ENCODE measurements around the gene TNNI3.

Gene TNNI3

DNA sequence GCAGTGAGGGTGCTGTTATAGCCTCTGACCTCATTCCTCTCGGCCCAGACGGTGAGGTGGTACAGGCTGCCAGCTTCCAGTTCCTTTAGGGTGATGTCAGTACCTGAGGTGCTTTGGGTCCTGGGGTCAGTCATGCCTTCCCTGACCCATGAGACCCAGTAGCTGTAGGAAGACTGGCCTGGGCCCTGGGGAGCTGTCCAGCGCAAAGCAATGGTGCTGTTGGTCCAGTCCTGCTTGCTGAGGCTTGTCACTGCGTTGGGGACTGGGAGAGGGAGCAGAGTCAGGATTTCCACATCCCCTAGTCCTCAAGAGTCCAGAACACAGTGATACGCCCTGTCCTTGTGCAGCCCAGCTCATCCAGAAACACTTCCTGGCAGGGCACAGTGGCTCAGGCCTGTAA is 41.1 kb upstream of the TNNI3 start:
- Histone ChIP-seq H3K27me3 (ENCODE audit: insufficient read depth, low read depth) (peaks cover 96% of the 10 kb centered on the region), H3K79me2 (ENCODE audit: insufficient read depth, low read depth) (no peaks in the 10 kb centered on the region), H3K4me1 (ENCODE audit: low read depth, poor library complexity, severe bottlenecking) (no peaks in the 10 kb centered on the region), H3K36me3 (ENCODE audit: insufficient read depth) (no peaks in the 10 kb centered on the region), H4K20me1 (ENCODE audit: insufficient read depth) (no peaks in the 10 kb centered on the region), H3K27ac (no peak overlapping the region), H2AFZ (ENCODE audit: low read depth) (no peak overlapping the region), H3K9ac (no peak overlapping the region), H3K4me2 (no peak overlapping the region), H3K4me3 (IDR thresholded peaks at IDR 0.05; ENCODE audit: insufficient read depth, low read depth, low read length) (no peak overlapping the region)
- TF ChIP-seq, protein P1, sequence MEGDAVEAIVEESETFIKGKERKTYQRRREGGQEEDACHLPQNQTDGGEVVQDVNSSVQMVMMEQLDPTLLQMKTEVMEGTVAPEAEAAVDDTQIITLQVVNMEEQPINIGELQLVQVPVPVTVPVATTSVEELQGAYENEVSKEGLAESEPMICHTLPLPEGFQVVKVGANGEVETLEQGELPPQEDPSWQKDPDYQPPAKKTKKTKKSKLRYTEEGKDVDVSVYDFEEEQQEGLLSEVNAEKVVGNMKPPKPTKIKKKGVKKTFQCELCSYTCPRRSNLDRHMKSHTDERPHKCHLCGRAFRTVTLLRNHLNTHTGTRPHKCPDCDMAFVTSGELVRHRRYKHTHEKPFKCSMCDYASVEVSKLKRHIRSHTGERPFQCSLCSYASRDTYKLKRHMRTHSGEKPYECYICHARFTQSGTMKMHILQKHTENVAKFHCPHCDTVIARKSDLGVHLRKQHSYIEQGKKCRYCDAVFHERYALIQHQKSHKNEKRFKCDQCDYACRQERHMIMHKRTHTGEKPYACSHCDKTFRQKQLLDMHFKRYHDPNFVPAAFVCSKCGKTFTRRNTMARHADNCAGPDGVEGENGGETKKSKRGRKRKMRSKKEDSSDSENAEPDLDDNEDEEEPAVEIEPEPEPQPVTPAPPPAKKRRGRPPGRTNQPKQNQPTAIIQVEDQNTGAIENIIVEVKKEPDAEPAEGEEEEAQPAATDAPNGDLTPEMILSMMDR (conservative IDR thresholded peaks at IDR 0.05; ENCODE audit: low read depth, low read length), result no peak

DNA sequence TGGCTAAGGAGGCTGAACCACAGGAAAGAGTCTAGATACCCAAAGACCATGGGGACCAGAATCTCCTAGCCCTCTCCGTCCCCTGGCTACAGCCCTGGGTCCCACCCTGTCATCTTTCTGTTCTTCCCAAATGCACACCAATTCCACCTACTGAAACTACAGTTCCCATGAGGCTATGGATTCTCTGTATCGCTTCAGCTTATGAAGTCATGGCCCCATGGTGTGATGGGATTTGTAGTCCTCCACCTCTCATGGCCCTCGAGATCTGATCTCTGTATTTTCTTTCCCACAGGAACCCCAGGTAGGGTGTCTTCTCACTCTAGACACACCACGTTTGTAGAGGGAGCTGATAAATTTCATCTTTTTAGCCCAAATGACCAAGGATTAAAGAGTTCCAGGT is 40.0 kb upstream of the TNNI3 start:
- no peak overlapping the region for H3K9ac ChIP-seq
- H3K4me1 ChIP-seq (ENCODE audit: low read depth, poor library complexity, severe bottlenecking), result no peaks in the 10 kb centered on the region
- no peak overlapping the region for H3K27ac ChIP-seq
- TF ChIP-seq, protein P1 (conservative IDR thresholded peaks at IDR 0.05; ENCODE audit: low read depth, low read length), result no peak
- H3K4me2 ChIP-seq, result no peak overlapping the region
- H3K4me3 ChIP-seq (IDR thresholded peaks at IDR 0.05; ENCODE audit: insufficient read depth, low read depth, low read length), result no peak overlapping the region
- H3K36me3 ChIP-seq (ENCODE audit: insufficient read depth), result no peaks in the 10 kb centered on the region
- H4K20me1 ChIP-seq (ENCODE audit: insufficient read depth), result no peaks in the 10 kb centered on the region
- H3K79me2 ChIP-seq (ENCODE audit: insufficient read depth, low read depth), result no peaks in the 10 kb centered on the region
- H3K27me3 ChIP-seq (ENCODE audit: insufficient read depth, low read depth), result peaks cover 96% of the 10 kb centered on the region
- H2AFZ ChIP-seq (ENCODE audit: low read depth), result no peak overlapping the region

DNA sequence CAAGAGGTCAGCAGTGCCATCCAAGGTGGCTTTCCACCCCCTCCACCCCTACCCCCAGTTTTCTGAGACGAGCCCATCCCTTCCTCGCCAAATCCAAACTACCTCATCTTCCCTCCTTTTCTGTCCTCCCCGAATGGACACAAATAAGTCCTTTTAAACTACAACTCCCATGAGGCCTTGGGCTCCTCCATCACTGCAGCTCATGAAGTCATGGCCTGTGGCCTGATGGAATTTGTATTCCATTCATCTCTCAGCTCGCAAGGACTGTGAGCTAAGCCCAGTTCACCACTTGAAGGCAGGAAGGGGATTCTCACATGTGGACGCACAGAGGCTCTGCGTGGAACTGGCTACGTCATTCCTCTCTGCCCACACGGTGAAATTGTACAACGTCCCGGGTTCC is 39.3 kb upstream of the TNNI3 start:
- Histone ChIP-seq H3K4me2 (no peak overlapping the region), H3K36me3 (ENCODE audit: insufficient read depth) (no peaks in the 10 kb centered on the region), H3K79me2 (ENCODE audit: insufficient read depth, low read depth) (no peaks in the 10 kb centered on the region), H2AFZ (ENCODE audit: low read depth) (no peak overlapping the region), H3K9ac (no peak overlapping the region), H4K20me1 (ENCODE audit: insufficient read depth) (no peaks in the 10 kb centered on the region), H3K27ac (no peak overlapping the region), H3K4me1 (ENCODE audit: low read depth, poor library complexity, severe bottlenecking) (no peaks in the 10 kb centered on the region), H3K4me3 (IDR thresholded peaks at IDR 0.05; ENCODE audit: insufficient read depth, low read depth, low read length) (no peak overlapping the region), H3K27me3 (ENCODE audit: insufficient read depth, low read depth) (peaks cover 90% of the 10 kb centered on the region)
- TF ChIP-seq, protein P1 (conservative IDR thresholded peaks at IDR 0.05; ENCODE audit: low read depth, low read length), result no peak

DNA sequence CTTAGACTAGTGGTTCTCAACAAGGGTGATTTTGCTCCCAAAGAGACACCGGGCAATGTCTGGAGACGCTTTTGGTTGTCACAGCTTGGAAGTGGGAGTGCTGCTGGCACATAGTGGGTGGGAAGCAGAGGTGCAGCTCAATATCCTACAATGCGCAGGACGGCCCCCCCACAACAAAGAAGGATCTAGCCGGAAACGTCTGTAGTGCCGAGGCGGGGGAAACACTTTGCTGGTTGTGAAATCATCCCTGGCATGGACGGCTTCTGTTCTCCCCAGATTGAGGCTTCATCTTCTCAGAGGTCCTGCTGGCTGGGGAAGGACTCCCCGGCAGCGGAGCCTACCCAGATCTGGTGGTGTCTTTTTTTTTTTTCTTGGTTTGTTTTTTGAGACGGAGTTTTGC is 35.9 kb upstream of the TNNI3 start:
- Histone ChIP-seq H2AFZ (ENCODE audit: low read depth) (no peak overlapping the region), H3K4me1 (ENCODE audit: low read depth, poor library complexity, severe bottlenecking) (no peaks in the 10 kb centered on the region), H3K4me2 (no peak overlapping the region), H4K20me1 (ENCODE audit: insufficient read depth) (no peaks in the 10 kb centered on the region), H3K4me3 (IDR thresholded peaks at IDR 0.05; ENCODE audit: insufficient read depth, low read depth, low read length) (no peak overlapping the region), H3K27ac (no peak overlapping the region), H3K36me3 (ENCODE audit: insufficient read depth) (no peaks in the 10 kb centered on the region), H3K9ac (no peak overlapping the region), H3K79me2 (ENCODE audit: insufficient read depth, low read depth) (no peaks in the 10 kb centered on the region), H3K27me3 (ENCODE audit: insufficient read depth, low read depth) (peaks cover 89% of the 10 kb centered on the region)
- TF ChIP-seq, protein P1 (conservative IDR thresholded peaks at IDR 0.05; ENCODE audit: low read depth, low read length), result no peak
